Suprapubic skin (tissue), 4 donors: ENCODE results near the gene CNR1. TPM values are rescaled to one million over a fixed set of nuclear protein-coding genes. Genes with fewer than 3 reads are reported as not detected.

ENCODE experiments used
- DNase-seq, 2 donors: peaks; one replicate each; pipeline ENCODE4 v3.0.0-alpha.2; 2019; ENCODE audit warnings: low spot score in 2 of 2
- H3K27ac ChIP-seq: fragments of 200-600 bp; sonication (generic); one replicate; pipeline ENCODE4 v1.5.1; 2019
- H3K27me3 ChIP-seq: fragments of 200-600 bp; sonication (generic); one replicate; pipeline ENCODE4 v1.5.1; 2019
- H3K36me3 ChIP-seq: fragments of 200-600 bp; sonication (generic); one replicate; pipeline ENCODE4 v1.5.1; 2019
- H3K4me1 ChIP-seq: fragments of 200-600 bp; sonication (generic); one replicate; pipeline ENCODE4 v1.5.1; 2019
- H3K4me3 ChIP-seq: fragments of 200-600 bp; sonication (generic); one replicate; pipeline ENCODE4 v1.5.1; 2019; ENCODE audit warnings: mild to moderate bottlenecking
- H3K9me3 ChIP-seq: fragments of 200-600 bp; sonication (generic); one replicate; pipeline ENCODE4 v1.5.1; 2019
- EP300 ChIP-seq: sonication (generic); formaldehyde crosslinking; IDR thresholded peaks from one replicate; pipeline ENCODE4 v1.6.1; 2017; ENCODE audit warnings: antibody characterized with exemption
- POLR2A ChIP-seq, 2 donors: fragments of 450-650 bp; IDR thresholded peaks; one replicate each; pipeline ENCODE4 v1.6.1; 2017; ENCODE audit warnings: antibody characterized with exemption in 2 of 2, mild to moderate bottlenecking in 2 of 2, moderate library complexity in 2 of 2
- POLR2AphosphoS5 ChIP-seq, 3 donors: sonication (generic); formaldehyde crosslinking; IDR thresholded peaks; one replicate each; pipeline ENCODE4 v1.6.1; 2017; ENCODE audit warnings: antibody characterized with exemption in 3 of 3
- WGBS: methylation state at CpG from one replicate; pipeline ENCODE4 v1.1.5; 2018; 5-methylcytosine and 5-hydroxymethylcytosine counted together
- total RNA-seq, 4 donors: library from RNA; depleted of rRNA; stranded (reverse); fragments of >200 nt; gene quantifications; one replicate each; pipeline ENCODE4 v1.1.0, GENCODE V29; 2016
- TF ChIP-seq, protein P1 (sequence below), 2 donors: fragments of 200-600 bp in 1 of 2; fragments of 450-650 bp in 1 of 2; sonication (generic) in 1 of 2; IDR thresholded peaks; one replicate each; pipeline ENCODE4 v1.5.1; 2016 to 2019; ENCODE audit warnings: antibody characterized with exemption in 2 of 2, mild to moderate bottlenecking in 1 of 2, moderate library complexity in 1 of 2

The CNR1 gene
- total RNA-seq, 4 donors from 2014 or later: 3.7 to 12.2 (median 6.4) TPM

DNA sequence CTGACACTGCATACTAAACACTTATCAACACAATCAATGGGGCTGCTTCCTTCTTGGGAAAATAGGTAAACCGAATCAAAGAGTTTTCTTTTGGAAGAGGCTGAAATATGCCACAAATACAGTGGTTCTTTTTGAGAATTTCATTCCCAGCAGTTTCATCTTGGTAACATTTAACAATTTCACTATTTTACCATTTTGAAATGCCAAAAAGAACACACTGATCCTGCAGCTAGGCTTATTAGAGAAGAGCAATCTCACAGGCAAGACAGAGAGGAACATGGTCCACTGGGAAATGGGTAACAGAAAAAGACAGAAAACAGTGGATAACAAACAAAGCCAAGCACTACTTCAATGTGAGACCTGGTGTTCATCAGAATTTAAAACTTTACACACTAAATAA, 2.5 kb downstream of the CNR1 start:
- H3K27ac ChIP-seq: no peak overlapping the region
- TF ChIP-seq POLR2A (IDR thresholded peaks at IDR 0.05): no peak
- TF ChIP-seq EP300: no peak
- TF ChIP-seq POLR2AphosphoS5 (IDR thresholded peaks at IDR 0.05): no peak
- TF ChIP-seq, protein P1, sequence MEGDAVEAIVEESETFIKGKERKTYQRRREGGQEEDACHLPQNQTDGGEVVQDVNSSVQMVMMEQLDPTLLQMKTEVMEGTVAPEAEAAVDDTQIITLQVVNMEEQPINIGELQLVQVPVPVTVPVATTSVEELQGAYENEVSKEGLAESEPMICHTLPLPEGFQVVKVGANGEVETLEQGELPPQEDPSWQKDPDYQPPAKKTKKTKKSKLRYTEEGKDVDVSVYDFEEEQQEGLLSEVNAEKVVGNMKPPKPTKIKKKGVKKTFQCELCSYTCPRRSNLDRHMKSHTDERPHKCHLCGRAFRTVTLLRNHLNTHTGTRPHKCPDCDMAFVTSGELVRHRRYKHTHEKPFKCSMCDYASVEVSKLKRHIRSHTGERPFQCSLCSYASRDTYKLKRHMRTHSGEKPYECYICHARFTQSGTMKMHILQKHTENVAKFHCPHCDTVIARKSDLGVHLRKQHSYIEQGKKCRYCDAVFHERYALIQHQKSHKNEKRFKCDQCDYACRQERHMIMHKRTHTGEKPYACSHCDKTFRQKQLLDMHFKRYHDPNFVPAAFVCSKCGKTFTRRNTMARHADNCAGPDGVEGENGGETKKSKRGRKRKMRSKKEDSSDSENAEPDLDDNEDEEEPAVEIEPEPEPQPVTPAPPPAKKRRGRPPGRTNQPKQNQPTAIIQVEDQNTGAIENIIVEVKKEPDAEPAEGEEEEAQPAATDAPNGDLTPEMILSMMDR (IDR thresholded peaks at IDR 0.05): no peak
- 76% methylated on average over 1 of the region's 1 CpG for WGBS
- no peak for DNase-seq
- peaks cover 50% of the 10 kb centered on the region for H3K27me3 ChIP-seq
- no peaks in the 10 kb centered on the region for H3K9me3 ChIP-seq
- H3K36me3 ChIP-seq: no peaks in the 10 kb centered on the region
- peaks cover 25% of the 10 kb centered on the region for H3K4me1 ChIP-seq
- H3K4me3 ChIP-seq: peak overlapping the region; percentile 67

DNA sequence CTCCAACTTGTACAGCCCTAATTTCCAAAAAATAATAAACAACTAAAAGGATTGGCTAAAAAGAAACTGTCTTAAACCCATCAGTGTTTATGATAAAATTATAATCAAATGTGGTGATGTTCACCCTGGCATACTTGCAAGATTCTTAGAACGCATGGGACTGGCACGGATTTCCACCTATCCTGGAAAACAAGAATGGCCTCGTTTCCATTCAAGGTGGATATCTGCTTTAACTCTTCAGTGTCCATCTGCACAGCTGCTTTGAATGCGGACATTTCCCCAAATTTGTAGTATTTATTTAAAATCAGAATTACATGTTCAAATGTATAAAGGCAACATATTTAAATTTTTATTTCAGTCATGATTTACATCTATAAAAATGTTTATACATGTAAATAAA, 4.2 kb downstream of the CNR1 start:
- Histone ChIP-seq H3K4me3 (no peak overlapping the region), H3K36me3 (no peaks in the 10 kb centered on the region), H3K4me1 (peaks cover 17% of the 10 kb centered on the region), H3K9me3 (no peaks in the 10 kb centered on the region), H3K27me3 (peaks cover 38% of the 10 kb centered on the region), H3K27ac (no peak overlapping the region)
- WGBS: 40% methylated on average over 4 of the region's 4 CpGs
- TF ChIP-seq POLR2A (IDR thresholded peaks at IDR 0.05) (no peak), POLR2AphosphoS5 (IDR thresholded peaks at IDR 0.05) (no peak), EP300 (no peak)
- TF ChIP-seq, protein P1 (IDR thresholded peaks at IDR 0.05): no peak
- no peak for DNase-seq

DNA sequence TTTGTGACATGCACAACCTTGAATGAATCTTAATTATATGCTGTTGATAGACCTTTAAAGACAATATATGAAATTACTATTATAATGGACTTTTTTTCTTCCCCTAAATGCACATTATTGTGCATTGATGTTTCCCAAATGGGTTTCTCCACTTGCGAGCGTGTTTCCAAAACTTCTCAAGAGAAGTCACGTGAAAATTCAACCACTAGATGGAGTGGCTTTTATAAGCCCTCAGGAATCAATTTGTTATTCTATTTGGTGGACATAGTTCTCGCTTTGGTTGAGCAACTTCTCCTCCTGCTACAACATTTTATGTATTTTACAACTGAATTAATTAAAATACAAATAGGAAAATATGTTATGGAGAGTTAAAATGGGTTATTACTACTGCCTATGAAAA, 9.0 kb downstream of the CNR1 start:
- Histone ChIP-seq H3K4me3 (no peak overlapping the region), H3K27ac (no peak overlapping the region), H3K36me3 (no peaks in the 10 kb centered on the region), H3K27me3 (peaks cover 1% of the 10 kb centered on the region), H3K9me3 (no peaks in the 10 kb centered on the region), H3K4me1 (no peaks in the 10 kb centered on the region)
- TF ChIP-seq POLR2AphosphoS5 (IDR thresholded peaks at IDR 0.05) (no peak), POLR2A (IDR thresholded peaks at IDR 0.05) (no peak), EP300 (no peak)
- TF ChIP-seq, protein P1 (IDR thresholded peaks at IDR 0.05): no peak
- DNase-seq: no peak
- 76% methylated on average over 4 of the region's 4 CpGs for WGBS

DNA sequence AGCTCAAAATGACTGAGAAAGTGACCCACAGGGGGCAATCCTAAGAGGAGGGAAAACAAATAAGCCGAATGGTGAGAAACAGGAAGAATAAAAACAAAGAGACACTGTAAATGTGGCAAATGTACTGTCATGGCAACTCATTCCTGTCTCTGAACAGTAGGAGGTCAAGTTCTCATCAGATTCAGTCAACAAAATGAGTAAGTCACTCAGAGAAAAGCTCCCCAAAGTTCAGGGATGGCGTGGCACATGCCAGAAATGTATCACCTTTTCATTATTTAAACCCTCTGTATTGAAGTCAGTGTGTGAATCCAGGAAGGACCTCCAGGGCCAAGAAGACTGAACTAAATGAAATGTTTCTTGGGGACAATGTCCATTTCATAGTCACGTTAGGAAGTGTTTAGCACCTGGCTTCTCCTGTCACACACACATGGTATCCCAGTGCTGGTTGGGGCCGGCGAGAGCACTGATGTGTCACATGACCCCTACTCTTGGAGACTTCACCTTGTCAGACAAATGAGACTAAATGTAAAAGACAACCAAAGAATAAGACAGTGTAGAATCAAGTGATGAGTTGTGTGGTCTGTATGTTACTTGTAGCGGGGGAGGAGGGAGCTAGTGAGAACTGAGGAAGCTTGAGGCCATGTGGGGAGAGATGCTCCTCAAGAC, 20.7 kb downstream of the CNR1 start:
- no peak overlapping the region for H3K4me3 ChIP-seq
- no peak overlapping the region for H3K27ac ChIP-seq
- no peaks in the 10 kb centered on the region for H3K4me1 ChIP-seq
- H3K27me3 ChIP-seq: no peaks in the 10 kb centered on the region
- 84% methylated on average over 6 of the region's 6 CpGs for WGBS
- no peaks in the 10 kb centered on the region for H3K9me3 ChIP-seq
- DNase-seq: no peak
- no peak for TF ChIP-seq POLR2AphosphoS5 (IDR thresholded peaks at IDR 0.05)
- TF ChIP-seq, protein P1 (IDR thresholded peaks at IDR 0.05): no peak
- no peak for TF ChIP-seq EP300
- no peak for TF ChIP-seq POLR2A (IDR thresholded peaks at IDR 0.05)
- H3K36me3 ChIP-seq: peaks cover 6% of the 10 kb centered on the region

DNA sequence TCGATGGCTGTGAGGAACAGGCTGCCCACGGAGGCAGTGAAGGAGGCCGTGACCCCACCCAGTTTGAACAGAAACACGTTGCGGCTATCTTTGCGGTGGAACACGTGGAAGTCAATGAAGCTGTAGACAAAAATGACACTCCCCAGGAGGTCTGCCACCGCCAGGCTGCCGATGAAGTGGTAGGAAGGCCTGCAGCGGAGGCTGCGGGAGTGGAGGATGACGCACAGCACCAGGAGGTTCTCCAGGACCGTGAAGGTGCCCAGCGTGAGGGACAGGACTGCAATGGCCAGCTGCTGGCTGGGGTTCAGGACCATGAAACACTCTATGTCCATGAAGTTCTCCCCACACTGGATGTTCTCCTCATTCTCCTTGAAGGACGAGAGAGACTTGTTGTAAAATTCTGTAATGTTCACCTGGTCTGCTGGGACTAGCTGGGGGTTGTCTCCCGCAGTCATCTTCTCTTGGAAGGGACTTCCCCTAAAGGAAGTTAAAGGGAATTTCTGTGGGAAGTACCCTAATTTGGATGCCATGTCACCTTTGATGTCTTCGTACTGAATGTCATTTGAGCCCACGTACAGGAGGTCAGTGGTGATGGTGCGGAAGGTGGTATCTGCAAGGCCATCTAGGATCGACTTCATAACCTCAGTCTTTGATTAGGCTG, 21.4 kb downstream of the CNR1 start:
- no peak for TF ChIP-seq POLR2AphosphoS5 (IDR thresholded peaks at IDR 0.05)
- TF ChIP-seq, protein P1 (IDR thresholded peaks at IDR 0.05): no peak
- TF ChIP-seq POLR2A (IDR thresholded peaks at IDR 0.05): no peak
- no peak for TF ChIP-seq EP300
- H3K27ac ChIP-seq: no peak overlapping the region
- DNase-seq: no peak
- no peaks in the 10 kb centered on the region for H3K9me3 ChIP-seq
- H3K27me3 ChIP-seq: no peaks in the 10 kb centered on the region
- no peak overlapping the region for H3K4me3 ChIP-seq
- peaks cover 6% of the 10 kb centered on the region for H3K36me3 ChIP-seq
- WGBS: 94% methylated on average over 20 of the region's 20 CpGs
- H3K4me1 ChIP-seq: no peaks in the 10 kb centered on the region
